Heart left ventricle (tissue), 16 donors: ENCODE results near the gene TPST1. TPM values are rescaled to one million over a fixed set of nuclear protein-coding genes. Genes with fewer than 3 reads are reported as not detected.

ENCODE experiments used
- ATAC-seq, 4 donors: fragments of 200-7000 bp; cut with Tn5 transposase; one replicate each; pipeline ENCODE4 v1.9.1; 2020 to 2022; ENCODE audit warnings: moderate library complexity in 4 of 4, mild to moderate bottlenecking in 3 of 4, moderate number of reproducible peaks in 1 of 4
- DNase-seq, 5 donors: peaks; one replicate each; pipeline ENCODE4 v3.0.0-alpha.2; 2020
- H3K27ac ChIP-seq, 12 donors: fragments of 200-600 bp; sonication (generic) in 4 of 12; one replicate each; pipeline versions ENCODE4 v1.5.0 to v1.8.0; 2016 to 2022; ENCODE audit warnings: mild to moderate bottlenecking in 2 of 12
- H3K27me3 ChIP-seq, 9 donors: fragments of 200-600 bp; sonication (generic) in 2 of 9; one replicate each; pipeline versions ENCODE4 v1.5.1 to v1.8.0; 2016 to 2022; ENCODE audit warnings: mild to moderate bottlenecking in 3 of 9
- H3K36me3 ChIP-seq, 9 donors: fragments of 200-600 bp; sonication (generic) in 2 of 9; one replicate each; pipeline versions ENCODE4 v1.5.0 to v1.8.0; 2018 to 2022; ENCODE audit warnings: mild to moderate bottlenecking in 2 of 9
- H3K4me1 ChIP-seq, 12 donors: fragments of 200-600 bp; sonication (generic) in 4 of 12; one replicate each; pipeline versions ENCODE4 v1.5.0 to v1.8.0; 2016 to 2022; ENCODE audit warnings: mild to moderate bottlenecking in 3 of 12
- H3K4me3 ChIP-seq, 12 donors: fragments of 200-600 bp; sonication (generic) in 4 of 12; one replicate each; pipeline versions ENCODE4 v1.5.0 to v1.8.0; 2017 to 2022; ENCODE audit warnings: mild to moderate bottlenecking in 9 of 12, moderate library complexity in 4 of 12
- H3K9me3 ChIP-seq, 12 donors: fragments of 200-600 bp; sonication (generic) in 4 of 12; one replicate each; pipeline versions ENCODE4 v1.5.0 to v1.8.0; 2016 to 2022; ENCODE audit warnings: mild to moderate bottlenecking in 1 of 12
- POLR2A ChIP-seq, 2 donors: fragments of 450-650 bp; IDR thresholded peaks; one replicate each; pipeline ENCODE4 v1.6.1; 2017; ENCODE audit warnings: antibody characterized with exemption in 2 of 2, mild to moderate bottlenecking in 2 of 2, moderate library complexity in 2 of 2
- WGBS, 4 donors: extraction: QIAGEN DNeasy Blood & Tissue Kit in 2 of 4; methylation state at CpG; one replicate each; pipeline versions ENCODE4 v1.1.5 to v1.1.7; 2013 to 2018; 5-methylcytosine and 5-hydroxymethylcytosine counted together
- intact Hi-C, 10 donors: fragments of 100-400 bp; cut with DNase I; formaldehyde crosslinking; loops; one replicate each; pipeline versions ENCODE4 v1.11.1 to v1.14.2; 2022
- polyA plus RNA-seq, 2 donors: library from polyadenylated mRNA; stranded (reverse); fragments of 200-250 nt; gene quantifications; one replicate each; pipeline ENCODE4 v1.2.3, GENCODE V29; 2013
- total RNA-seq, 9 donors: library from RNA; depleted of rRNA in 2 of 9; stranded (reverse); fragments of >200 nt in 2 of 9; fragmentation: NEBNext Ultra II Directional in 3 of 9; extraction: Animal tissue kit (Norgen Biotek cat#: 25700) in 3 of 9; gene quantifications; one replicate each; pipeline versions ENCODE4 v1.1.0 to v1.2.4, GENCODE V29; 2016 to 2023
- TF ChIP-seq, protein P1 (sequence below), 12 donors: fragments of 200-600 bp; sonication (generic) in 4 of 12; IDR thresholded peaks; one replicate each; pipeline versions ENCODE4 v1.5.0 to v1.8.0; 2018 to 2022; ENCODE audit warnings: antibody characterized with exemption in 12 of 12, mild to moderate bottlenecking in 5 of 12
- donor health status: ischemic (EF 13 %, LVEDD 7.1; RV severe dilation, severe dysfunction).
- donor health status: healthy with polysubstance abuse.
- donor health status: DM: no; HTN: yes; CAD: no.
- donor health status: DM: no; HTN: no; CAD: no.
- donor health status: ischemic (EF 25% LVEDD 6.9; RV normal size, moderate dysfunction).
- donor health status: ischemic (EF 25% LVEDD 5.7; RV mildly dilated, moderate dysfunction).
- donor health status: healthy.
- donor health status: DM: yes; HTN: yes; CAD: no.
- donor health status: ischemic (EF 35%, LVEDD 5.7; RV mildly dilated, moderate dysfunction).
- donor health status: nonischemic (EF 11% LVEDD 7.7; RV severe dilation, severe dysfunction).
- donor health status: DM: yes; HTN: yes; CAD: no.
- donor health status: PGD.
- donor health status: ischemic (EF 29% LVEDD 5.4; RV normal size, mild dysfunction).
- donor health status: nonischemic (EF 23%, LVEDD 6.1; RV moderate dilation, normal function).

Gene TPST1
- total and polyA plus RNA-seq, 11 donors, result 1.9 to 10.8 (median 5.5) TPM

DNA sequence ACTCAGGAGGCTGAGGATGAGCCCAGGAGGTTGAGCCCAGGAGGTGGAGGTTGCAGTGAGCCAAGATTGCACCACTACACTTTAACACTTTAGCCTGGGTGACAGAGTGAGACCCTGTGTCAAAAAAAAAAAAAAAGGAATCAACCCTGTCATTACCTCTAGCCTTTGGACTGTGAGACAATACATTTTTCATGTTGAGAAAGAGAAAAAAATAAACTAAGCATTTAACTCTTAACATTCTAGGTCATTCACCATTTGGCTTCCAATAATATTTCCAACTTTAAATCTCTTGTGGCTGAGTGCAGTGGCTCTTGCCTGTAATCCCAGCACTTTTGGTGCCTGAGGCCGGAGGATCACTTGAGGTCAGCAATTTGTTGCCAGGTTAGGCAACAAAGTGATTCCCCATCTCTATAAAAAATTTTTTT is 41.9 kb upstream of the TPST1 start:
- peaks cover 0 to 8% (median 0%) of the 10 kb centered on the region in 12 donors for H3K4me1 ChIP-seq
- H3K27ac ChIP-seq, result no peak overlapping the region
- TF ChIP-seq POLR2A (IDR thresholded peaks at IDR 0.05), result no peak
- TF ChIP-seq, protein P1, sequence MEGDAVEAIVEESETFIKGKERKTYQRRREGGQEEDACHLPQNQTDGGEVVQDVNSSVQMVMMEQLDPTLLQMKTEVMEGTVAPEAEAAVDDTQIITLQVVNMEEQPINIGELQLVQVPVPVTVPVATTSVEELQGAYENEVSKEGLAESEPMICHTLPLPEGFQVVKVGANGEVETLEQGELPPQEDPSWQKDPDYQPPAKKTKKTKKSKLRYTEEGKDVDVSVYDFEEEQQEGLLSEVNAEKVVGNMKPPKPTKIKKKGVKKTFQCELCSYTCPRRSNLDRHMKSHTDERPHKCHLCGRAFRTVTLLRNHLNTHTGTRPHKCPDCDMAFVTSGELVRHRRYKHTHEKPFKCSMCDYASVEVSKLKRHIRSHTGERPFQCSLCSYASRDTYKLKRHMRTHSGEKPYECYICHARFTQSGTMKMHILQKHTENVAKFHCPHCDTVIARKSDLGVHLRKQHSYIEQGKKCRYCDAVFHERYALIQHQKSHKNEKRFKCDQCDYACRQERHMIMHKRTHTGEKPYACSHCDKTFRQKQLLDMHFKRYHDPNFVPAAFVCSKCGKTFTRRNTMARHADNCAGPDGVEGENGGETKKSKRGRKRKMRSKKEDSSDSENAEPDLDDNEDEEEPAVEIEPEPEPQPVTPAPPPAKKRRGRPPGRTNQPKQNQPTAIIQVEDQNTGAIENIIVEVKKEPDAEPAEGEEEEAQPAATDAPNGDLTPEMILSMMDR (IDR thresholded peaks at IDR 0.05), result no peak
- WGBS, 4 donors, result 89 to 95% (median 91%) methylated on average over 1 of the region's 1 CpG
- intact Hi-C loops, result no loop called here
- no peak overlapping the region for H3K4me3 ChIP-seq
- peaks cover 0 to 26% (median 4%) of the 10 kb centered on the region in 12 donors for H3K9me3 ChIP-seq
- H3K27me3 ChIP-seq, result no peaks in the 10 kb centered on the region
- no peak for ATAC-seq
- no peak for DNase-seq
- peaks cover 0 to 8% (median 4%) of the 10 kb centered on the region in 9 donors for H3K36me3 ChIP-seq

DNA sequence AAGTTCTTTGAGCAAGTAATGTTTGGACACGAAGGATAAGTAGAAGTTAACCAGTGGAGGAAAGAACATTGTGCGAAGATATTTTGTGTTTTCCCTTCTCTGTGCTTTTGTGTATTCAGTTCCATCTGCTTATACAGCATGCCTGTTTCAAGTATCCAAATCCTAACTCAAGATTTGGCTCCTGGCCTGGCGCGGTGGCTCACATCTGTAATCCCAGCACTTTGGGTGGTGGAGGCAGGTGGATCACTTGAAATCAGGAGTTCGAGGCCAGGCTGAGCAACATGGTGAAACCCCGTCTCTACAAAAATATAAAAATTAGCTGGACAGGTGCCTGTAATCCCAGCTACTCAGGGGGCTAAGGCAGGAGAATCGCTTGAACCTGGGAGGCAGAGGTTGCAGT is 40.8 kb upstream of the TPST1 start:
- Histone ChIP-seq H3K4me3 (no peak overlapping the region), H3K36me3 (no peaks in the 10 kb centered on the region), H3K4me1 (peaks cover 0 to 8% (median 0%) of the 10 kb centered on the region in 12 donors), H3K27me3 (no peaks in the 10 kb centered on the region), H3K9me3 (peaks cover 0 to 14% (median 2%) of the 10 kb centered on the region in 12 donors), H3K27ac (no peak overlapping the region)
- DNase-seq (peak in 1 of 5 donors; percentile 7), ATAC-seq (no peak)
- intact Hi-C loops, result no loop called here
- WGBS, 4 donors, result 79 to 91% (median 88%) methylated on average over 7 of the region's 7 CpGs
- TF ChIP-seq POLR2A (IDR thresholded peaks at IDR 0.05), result no peak

DNA sequence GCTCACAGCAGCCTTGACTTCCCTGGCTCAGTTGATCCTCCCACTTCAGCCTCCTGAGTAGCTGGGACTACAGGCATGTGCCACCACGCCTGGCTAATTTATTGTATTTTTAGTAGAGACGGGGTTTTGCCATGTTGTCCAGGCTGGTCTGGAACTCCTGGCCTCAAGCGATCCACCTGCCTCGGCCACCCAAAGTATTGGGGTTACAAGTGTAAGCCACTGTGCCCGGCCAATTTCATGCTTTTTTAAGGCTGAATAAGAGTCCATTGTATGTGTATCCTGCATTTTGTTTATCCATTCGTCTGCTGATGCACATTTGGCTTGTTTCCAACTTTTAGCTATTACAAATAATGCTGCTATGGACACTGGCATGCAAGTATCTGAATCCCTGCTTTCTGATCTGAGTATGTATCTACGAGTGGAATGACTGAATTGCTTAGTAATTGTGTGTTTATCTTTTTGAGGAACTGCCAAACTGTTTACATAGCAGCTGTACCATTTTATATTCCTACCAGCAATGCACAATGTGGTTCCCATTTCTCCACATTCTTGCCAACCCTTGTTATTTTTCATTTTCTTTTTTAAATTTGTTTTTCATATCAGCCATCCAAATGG is 37.3 kb upstream of the TPST1 start:
- DNase-seq (no peak), ATAC-seq (no peak)
- 69 to 77% (median 74%) methylated on average over 7 of the region's 7 CpGs for WGBS, 4 donors
- Histone ChIP-seq H3K4me1 (peaks cover 0 to 11% (median 6%) of the 10 kb centered on the region in 12 donors), H3K4me3 (no peak overlapping the region), H3K9me3 (no peaks in the 10 kb centered on the region), H3K27ac (no peak overlapping the region), H3K27me3 (no peaks in the 10 kb centered on the region), H3K36me3 (no peaks in the 10 kb centered on the region)
- intact Hi-C loops, result no loop called here
- TF ChIP-seq POLR2A (IDR thresholded peaks at IDR 0.05), result no peak
- TF ChIP-seq, protein P1 (IDR thresholded peaks at IDR 0.05), result no peak

DNA sequence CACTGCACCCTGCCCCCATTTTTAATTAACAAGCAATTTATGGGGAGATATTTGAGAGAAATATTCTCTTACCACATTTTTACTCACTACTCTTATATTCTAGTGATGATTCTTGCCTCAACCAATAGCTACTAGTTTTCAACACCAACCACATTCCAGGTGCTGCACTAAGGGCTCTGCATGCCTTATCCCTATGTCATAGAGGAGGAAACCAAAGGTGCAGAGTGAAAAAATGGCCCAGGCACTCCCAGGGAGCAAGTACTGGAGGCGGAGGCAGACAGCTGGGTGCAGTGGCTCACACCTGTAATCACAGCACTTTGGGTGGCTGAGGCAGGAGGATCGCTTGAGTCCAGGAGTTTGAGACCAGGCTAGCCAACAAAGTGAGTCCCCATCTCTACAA is 35.5 kb upstream of the TPST1 start:
- intact Hi-C loops, result no loop called here
- ATAC-seq, result no peak

More for the DNA sequence above, 35.5 kb upstream of the TPST1 start:
- no peaks in the 10 kb centered on the region for H3K36me3 ChIP-seq
- H3K27ac ChIP-seq, result no peak overlapping the region
- H3K4me3 ChIP-seq, result no peak overlapping the region
- no peak for TF ChIP-seq POLR2A (IDR thresholded peaks at IDR 0.05)
- TF ChIP-seq, protein P1 (IDR thresholded peaks at IDR 0.05), result no peak
- no peaks in the 10 kb centered on the region for H3K9me3 ChIP-seq
- no peaks in the 10 kb centered on the region for H3K27me3 ChIP-seq
- DNase-seq, result no peak
- 91 to 100% (median 97%) methylated on average over 2 of the region's 2 CpGs for WGBS, 4 donors
- peaks cover 0 to 11% (median 6%) of the 10 kb centered on the region in 12 donors for H3K4me1 ChIP-seq
